ENCODE results near the gene LAMA1. TPM values are rescaled to one million over a fixed set of nuclear protein-coding genes. Genes with fewer than 3 reads are reported as not detected.

LAMA1 gene
- total RNA-seq, 1 donor from 2014 or later, result not detected

DNA sequence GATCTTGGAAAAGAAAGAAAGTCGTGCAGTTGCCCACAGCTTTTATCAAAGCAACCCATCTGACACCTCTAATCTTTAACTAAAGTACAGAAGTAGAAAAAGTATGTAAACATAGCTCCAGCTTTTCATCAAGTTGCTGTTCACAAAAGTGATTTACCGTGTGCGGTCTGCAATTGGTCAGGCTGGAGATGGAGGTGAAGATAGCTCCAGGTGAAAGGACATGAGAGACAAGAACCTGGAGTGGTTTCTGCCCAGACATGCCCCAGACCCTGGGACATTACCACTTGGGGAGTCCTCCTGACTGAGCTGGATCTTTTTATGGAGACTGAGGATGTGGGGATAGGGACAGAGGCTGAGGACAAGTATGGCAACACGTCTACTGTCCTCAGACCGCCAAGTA is 82.7 kb downstream of the LAMA1 start:
- H3K36me3 ChIP-seq, result no peaks in the 10 kb centered on the region
- DNase-seq, result no peak
- intact Hi-C loops (cut with micrococcal nuclease), result no loop called here
- H3K4me3 ChIP-seq, result no peak overlapping the region
- no peaks in the 10 kb centered on the region for H3K9me3 ChIP-seq (replicated peaks)
- H3K27ac ChIP-seq (replicated peaks), result no peak overlapping the region
- TF ChIP-seq, protein P1, sequence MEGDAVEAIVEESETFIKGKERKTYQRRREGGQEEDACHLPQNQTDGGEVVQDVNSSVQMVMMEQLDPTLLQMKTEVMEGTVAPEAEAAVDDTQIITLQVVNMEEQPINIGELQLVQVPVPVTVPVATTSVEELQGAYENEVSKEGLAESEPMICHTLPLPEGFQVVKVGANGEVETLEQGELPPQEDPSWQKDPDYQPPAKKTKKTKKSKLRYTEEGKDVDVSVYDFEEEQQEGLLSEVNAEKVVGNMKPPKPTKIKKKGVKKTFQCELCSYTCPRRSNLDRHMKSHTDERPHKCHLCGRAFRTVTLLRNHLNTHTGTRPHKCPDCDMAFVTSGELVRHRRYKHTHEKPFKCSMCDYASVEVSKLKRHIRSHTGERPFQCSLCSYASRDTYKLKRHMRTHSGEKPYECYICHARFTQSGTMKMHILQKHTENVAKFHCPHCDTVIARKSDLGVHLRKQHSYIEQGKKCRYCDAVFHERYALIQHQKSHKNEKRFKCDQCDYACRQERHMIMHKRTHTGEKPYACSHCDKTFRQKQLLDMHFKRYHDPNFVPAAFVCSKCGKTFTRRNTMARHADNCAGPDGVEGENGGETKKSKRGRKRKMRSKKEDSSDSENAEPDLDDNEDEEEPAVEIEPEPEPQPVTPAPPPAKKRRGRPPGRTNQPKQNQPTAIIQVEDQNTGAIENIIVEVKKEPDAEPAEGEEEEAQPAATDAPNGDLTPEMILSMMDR (IDR thresholded peaks at IDR 0.05; ENCODE audit: borderline replicate concordance), result no peak
- no peaks in the 10 kb centered on the region for H3K27me3 ChIP-seq (ENCODE audit: low read depth)
- no peaks in the 10 kb centered on the region for H3K4me1 ChIP-seq

DNA sequence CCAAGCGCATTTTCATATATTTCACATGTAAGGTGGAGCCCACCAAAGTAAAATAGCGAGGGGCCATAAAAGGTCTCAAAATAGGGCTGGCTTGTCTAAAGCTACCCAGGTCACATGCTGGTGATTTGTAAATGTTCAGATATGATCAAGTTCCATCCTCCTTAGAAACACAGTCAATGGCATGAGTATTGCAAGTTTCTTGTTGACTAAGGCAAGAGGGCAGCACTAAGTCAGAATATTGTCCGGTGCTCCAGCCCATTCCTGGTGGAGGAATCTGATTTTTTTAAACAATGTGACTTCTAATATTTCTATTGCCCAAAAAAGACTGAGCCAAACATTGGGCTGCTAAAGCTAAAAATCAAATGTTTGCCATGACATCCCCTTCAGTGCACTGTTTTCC is 85.1 kb downstream of the LAMA1 start:
- no peak for DNase-seq
- TF ChIP-seq, protein P1 (IDR thresholded peaks at IDR 0.05; ENCODE audit: borderline replicate concordance), result no peak
- H3K36me3 ChIP-seq, result no peaks in the 10 kb centered on the region
- no peak overlapping the region for H3K4me3 ChIP-seq
- intact Hi-C loops (cut with micrococcal nuclease), result no loop called here
- H3K9me3 ChIP-seq (replicated peaks), result no peaks in the 10 kb centered on the region
- no peak overlapping the region for H3K27ac ChIP-seq (replicated peaks)
- H3K4me1 ChIP-seq, result no peaks in the 10 kb centered on the region
- no peaks in the 10 kb centered on the region for H3K27me3 ChIP-seq (ENCODE audit: low read depth)

DNA sequence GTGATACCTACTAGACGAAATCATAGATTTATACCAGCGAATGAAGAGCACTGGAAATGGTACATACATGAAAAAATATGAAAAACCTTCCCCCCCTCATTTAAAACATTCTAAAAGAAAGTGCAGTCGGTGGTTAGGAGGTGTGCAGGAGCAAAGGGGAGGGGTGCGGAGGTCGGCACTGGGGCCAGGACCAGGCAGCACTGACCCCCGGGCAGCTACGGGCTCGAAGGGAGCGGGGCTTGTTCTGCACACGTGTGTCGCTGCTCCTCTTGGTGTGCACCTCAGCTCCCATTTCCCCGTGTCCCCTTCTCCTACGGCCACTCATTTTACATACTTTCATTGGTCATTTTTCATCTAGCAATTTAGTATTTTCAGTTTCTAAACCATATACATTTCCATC is 89.0 kb downstream of the LAMA1 start:
- DNase-seq, result no peak
- Histone ChIP-seq H3K27ac (replicated peaks) (no peak overlapping the region), H3K9me3 (replicated peaks) (no peaks in the 10 kb centered on the region), H3K4me3 (no peak overlapping the region), H3K27me3 (ENCODE audit: low read depth) (no peaks in the 10 kb centered on the region), H3K4me1 (no peaks in the 10 kb centered on the region), H3K36me3 (no peaks in the 10 kb centered on the region)
- TF ChIP-seq, protein P1 (IDR thresholded peaks at IDR 0.05; ENCODE audit: borderline replicate concordance), result no peak
- intact Hi-C loops (cut with micrococcal nuclease), result no loop called here

DNA sequence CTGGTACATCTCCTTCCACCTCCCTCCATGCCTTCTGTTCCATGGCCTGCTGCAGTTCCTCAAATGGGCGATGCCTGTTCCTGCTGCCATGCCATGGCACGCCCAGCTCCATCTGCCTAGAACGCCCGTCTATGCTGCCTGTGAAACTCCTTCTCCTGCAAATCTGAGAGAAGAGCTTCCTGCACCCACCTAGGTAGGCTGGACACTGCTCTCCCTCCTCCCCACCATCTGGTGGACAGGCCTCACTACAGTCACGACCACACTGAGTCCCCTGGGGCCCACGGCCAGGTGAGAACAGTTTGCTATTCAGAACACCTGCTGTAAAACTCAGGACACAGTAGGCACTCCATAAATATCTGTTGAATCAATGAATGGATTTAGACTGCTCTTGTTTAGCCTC is 92.4 kb downstream of the LAMA1 start:
- intact Hi-C loops (cut with micrococcal nuclease), result no loop called here
- no peak for DNase-seq
- no peaks in the 10 kb centered on the region for H3K4me1 ChIP-seq
- TF ChIP-seq, protein P1 (IDR thresholded peaks at IDR 0.05; ENCODE audit: borderline replicate concordance), result no peak
- no peaks in the 10 kb centered on the region for H3K27me3 ChIP-seq (ENCODE audit: low read depth)
- H3K9me3 ChIP-seq (replicated peaks), result no peaks in the 10 kb centered on the region
- no peak overlapping the region for H3K4me3 ChIP-seq
- no peaks in the 10 kb centered on the region for H3K36me3 ChIP-seq
- H3K27ac ChIP-seq (replicated peaks), result no peak overlapping the region

DNA sequence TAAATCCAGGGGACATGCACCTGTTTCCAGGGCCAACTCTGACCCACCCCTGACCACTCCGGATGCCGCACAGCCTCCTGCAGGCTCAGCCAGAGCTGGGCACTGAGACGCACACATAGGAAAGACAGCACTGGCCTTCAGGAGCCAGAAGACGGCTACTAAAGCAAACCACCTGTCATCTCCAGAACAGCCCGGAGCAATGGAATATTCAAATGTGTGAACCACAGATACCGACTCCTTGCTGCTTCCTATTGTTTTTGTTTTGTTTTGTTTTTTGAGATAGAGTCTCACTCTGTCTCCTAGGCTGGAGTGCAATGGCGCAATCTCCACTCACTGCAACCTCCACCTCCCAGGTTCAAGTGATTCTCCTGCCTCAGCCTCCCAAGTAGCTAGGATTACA is 94.0 kb downstream of the LAMA1 start:
- intact Hi-C loops (cut with micrococcal nuclease), result no loop called here

More for the DNA sequence above, 94.0 kb downstream of the LAMA1 start:
- Histone ChIP-seq H3K27me3 (ENCODE audit: low read depth) (no peaks in the 10 kb centered on the region), H3K9me3 (replicated peaks) (no peaks in the 10 kb centered on the region), H3K27ac (replicated peaks) (no peak overlapping the region), H3K4me3 (no peak overlapping the region), H3K4me1 (no peaks in the 10 kb centered on the region), H3K36me3 (no peaks in the 10 kb centered on the region)
- TF ChIP-seq, protein P1 (IDR thresholded peaks at IDR 0.05; ENCODE audit: borderline replicate concordance), result no peak
- no peak for DNase-seq
